IPS DF 6.9 (cell line): ENCODE data around the gene GSTCD.

ENCODE experiments used
- DNase-seq: peaks from one replicate; pipeline ENCODE4 v3.0.0-alpha.2; 2013; ENCODE audit warnings: low read depth, low spot score
- H3K27ac ChIP-seq: one replicate; pipeline ENCODE4 v1.5.1; 2013; ENCODE audit warnings: low read length, control low read depth
- H3K27me3 ChIP-seq: 2 replicates; pipeline ENCODE4 v1.6.1; 2013; ENCODE audit warnings: mild to moderate bottlenecking, low read length; ENCODE audit not compliant: control insufficient read depth, insufficient read depth
- H3K36me3 ChIP-seq: 2 replicates; pipeline ENCODE4 v1.6.1; 2013; ENCODE audit warnings: low read length; ENCODE audit not compliant: control insufficient read depth, insufficient read depth
- H3K4me1 ChIP-seq: 2 replicates; pipeline ENCODE4 v1.6.1; 2013; ENCODE audit warnings: low read length; ENCODE audit not compliant: control insufficient read depth, insufficient read depth
- H3K4me3 ChIP-seq: 2 replicates; pipeline ENCODE4 v1.5.1; 2013; ENCODE audit warnings: mild to moderate bottlenecking, low read length
- H3K9me3 ChIP-seq: 2 replicates; pipeline ENCODE4 v1.6.1; 2013; ENCODE audit warnings: low read length, inconsistent platforms; ENCODE audit not compliant: control insufficient read depth, insufficient read depth
- WGBS: extraction: QIAGEN DNeasy Blood & Tissue Kit; methylation state at CpG from one replicate; pipeline ENCODE4 v1.1.7; 2013; ENCODE audit warnings: mixed read lengths, missing lambda C conversion rate; ENCODE audit not compliant: insufficient read length, insufficient coverage; 5-methylcytosine and 5-hydroxymethylcytosine counted together

Gene GSTCD

DNA sequence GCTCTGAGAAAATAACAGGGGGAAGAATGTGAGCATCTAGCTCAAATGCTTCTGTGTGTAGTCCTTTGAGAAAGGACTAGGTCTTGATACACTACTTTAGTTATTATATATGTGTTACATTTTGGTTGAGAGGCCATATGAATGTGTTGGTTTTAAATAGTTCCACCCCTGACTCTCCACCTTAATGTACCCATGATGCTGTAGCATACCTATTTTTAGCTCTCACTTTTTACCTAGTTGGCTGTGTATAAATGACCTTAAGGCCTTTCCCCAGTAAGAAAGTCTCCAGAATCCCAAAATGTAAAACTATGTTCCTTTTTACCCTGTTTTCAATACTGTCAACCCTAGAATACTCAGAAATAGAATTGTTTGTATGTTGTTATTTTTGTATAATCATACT, 166.6 kb downstream of the GSTCD start:
- no peak overlapping the region for H3K27ac ChIP-seq

DNA sequence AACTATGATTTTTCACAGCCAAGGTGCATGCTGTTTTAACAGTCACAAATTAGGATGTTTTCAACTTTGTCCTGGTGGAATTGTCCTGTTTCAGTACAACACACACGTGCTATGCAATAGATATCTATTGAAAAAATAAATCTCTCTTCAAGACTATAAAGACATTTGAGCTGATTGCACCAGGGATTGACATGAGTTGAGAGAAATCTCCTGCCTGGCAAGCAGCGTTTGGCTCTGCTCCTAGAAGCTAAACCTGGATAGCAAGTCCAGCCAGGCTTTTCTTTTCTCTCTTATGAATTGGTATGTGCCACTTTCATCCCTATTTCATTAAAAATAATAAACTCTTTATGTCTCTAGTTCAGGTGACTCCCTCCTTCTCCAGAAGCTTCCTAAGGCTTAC, 170.1 kb downstream of the GSTCD start:
- no peaks in the 10 kb centered on the region for H3K4me1 ChIP-seq
- H3K4me3 ChIP-seq = no peak overlapping the region
- H3K36me3 ChIP-seq = no peaks in the 10 kb centered on the region
- no CpG with 5 or more reads among the region's 2 CpGs for WGBS
- H3K27me3 ChIP-seq = no peaks in the 10 kb centered on the region
- DNase-seq = no peak
- no peaks in the 10 kb centered on the region for H3K9me3 ChIP-seq
- H3K27ac ChIP-seq = no peak overlapping the region

More for the DNA sequence above, 166.6 kb downstream of the GSTCD start:
- Histone ChIP-seq H3K36me3 (no peaks in the 10 kb centered on the region), H3K27me3 (no peaks in the 10 kb centered on the region), H3K4me3 (no peak overlapping the region), H3K9me3 (no peaks in the 10 kb centered on the region), H3K4me1 (peaks cover 3% of the 10 kb centered on the region)
- DNase-seq = no peak

DNA sequence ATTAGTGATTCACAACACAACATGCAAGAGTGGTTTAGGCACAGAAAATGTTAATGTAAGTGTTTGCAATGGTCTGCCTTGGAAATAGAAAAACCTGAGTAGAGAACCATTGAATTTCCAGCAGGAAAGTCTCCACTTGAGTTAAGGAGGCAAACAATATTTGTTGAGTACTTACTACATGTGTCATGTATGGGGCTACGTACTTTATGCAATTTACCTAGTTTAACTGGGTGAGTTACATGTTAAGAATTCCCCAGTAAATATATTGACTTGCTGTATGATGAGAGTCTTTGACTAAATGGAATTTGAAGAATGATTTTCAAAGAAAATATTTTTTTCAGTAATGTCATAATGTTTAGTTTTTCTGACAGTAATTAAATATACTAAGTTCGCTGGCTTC, 178.9 kb downstream of the GSTCD start:
- DNase-seq = no peak
- H3K27ac ChIP-seq = no peak overlapping the region
- no peaks in the 10 kb centered on the region for H3K4me1 ChIP-seq
- H3K36me3 ChIP-seq = no peaks in the 10 kb centered on the region
- no peaks in the 10 kb centered on the region for H3K9me3 ChIP-seq
- no peak overlapping the region for H3K4me3 ChIP-seq
- H3K27me3 ChIP-seq = no peaks in the 10 kb centered on the region
- no CpG with 5 or more reads among the region's 2 CpGs for WGBS

DNA sequence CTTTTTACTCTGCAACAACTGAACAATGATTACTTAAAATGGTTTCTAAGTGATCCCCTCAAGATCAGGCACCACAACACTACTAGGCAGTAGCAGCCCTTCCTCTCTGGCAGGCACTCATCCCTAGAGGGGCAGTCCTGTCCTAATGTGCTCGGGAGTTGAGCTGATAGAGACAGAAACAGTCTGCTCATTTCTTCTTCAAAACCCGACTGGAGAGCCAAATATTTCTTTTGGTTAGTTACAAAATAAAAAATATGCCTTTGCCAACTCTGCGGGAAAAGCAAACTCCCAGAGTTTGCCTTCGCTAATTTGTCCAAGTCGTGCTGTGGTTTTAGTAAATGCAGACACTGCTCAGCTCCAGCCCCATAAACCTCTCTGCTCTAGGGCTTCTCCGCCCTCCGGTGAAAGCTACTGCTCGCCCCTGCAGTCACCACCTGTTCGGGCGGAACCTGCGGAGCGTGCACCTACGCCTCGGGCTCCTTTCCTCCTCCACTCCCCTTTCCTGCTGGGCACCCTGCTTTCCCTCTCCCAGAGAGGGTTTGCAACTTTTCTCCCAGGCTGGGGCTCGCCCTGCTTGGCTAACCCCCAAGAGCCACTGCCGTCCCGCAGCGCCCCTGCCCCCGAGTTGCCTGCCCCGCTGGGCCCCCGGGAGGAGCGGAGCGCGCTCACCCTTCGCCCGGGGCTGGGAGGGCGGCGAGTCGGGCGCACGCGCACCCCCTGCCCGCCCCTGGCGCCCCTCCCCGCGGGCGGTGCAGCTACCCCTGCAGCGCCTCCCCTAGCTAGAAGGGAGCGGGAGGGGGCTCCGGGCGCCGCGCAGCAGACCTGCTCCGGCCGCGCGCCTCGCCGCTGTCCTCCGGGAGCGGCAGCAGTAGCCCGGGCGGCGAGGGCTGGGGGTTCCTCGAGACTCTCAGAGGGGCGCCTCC, 186.3 kb downstream of the GSTCD start, which contains the start of gene NPNT:
Gene NPNT (plus strand): TSS at position 812 of the 923 bp plus-strand sequence. CDS start 182 bp downstream, outside the sequence.
- WGBS = no CpG with 5 or more reads among the region's 56 CpGs
- Histone ChIP-seq H3K36me3 (no peaks in the 10 kb centered on the region), H3K27ac (no peak within 1 kb of the TSS), H3K4me3 (peak within 1 kb of the TSS; percentile 75; the same call in 1 of the 2 replicates), H3K27me3 (peaks cover 26% of the 10 kb centered on the region; the same call in 1 of the 2 replicates), H3K4me1 (peaks cover 2% of the 10 kb centered on the region; the same call in 1 of the 2 replicates), H3K9me3 (no peaks in the 10 kb centered on the region)
- DNase-seq = no peak

DNA sequence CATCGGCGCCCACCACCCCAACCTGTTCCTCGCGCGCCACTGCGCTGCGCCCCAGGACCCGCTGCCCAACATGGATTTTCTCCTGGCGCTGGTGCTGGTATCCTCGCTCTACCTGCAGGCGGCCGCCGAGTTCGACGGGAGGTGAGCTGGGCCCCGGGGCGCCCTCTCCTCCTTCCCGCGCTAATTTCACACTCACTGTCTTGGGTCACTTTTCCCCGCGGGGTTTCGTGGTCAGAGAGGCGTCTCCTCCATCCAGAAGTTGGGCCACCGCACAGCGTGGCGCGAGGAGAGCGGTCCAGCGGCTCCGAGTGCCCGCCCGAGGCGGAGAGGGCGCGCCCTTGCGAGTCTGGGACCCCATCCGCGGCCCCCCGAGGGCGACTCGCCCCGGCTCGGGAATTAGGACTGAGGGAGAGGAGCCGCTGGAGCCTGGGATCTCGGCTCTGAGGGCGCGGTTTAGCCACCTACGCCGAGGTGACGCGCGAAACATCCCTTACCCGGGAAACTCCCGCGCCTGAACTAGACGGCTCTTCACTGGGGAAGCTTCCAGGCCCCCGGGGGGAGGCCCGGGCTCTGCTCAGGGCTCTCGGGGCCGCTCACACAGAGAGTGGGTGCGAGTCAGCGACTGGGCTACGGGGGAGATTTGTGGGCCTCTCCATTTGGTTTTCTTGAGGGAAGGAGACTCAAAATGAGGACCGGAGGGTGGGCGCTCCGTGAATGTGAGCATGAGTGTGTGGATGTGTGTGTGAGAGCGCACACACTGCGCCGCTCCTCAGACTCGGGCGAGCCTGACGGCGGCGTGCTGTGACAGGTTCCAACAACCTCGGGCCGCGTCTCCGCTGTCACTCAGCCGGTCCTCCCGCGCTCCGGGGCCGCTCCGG, 187.2 kb downstream of the GSTCD start:
- Histone ChIP-seq H3K4me1 (peaks cover 2% of the 10 kb centered on the region; the same call in 1 of the 2 replicates), H3K4me3 (peak overlapping the region; percentile 75; the same call in 1 of the 2 replicates), H3K27me3 (peaks cover 26% of the 10 kb centered on the region; the same call in 1 of the 2 replicates), H3K27ac (no peak overlapping the region), H3K36me3 (no peaks in the 10 kb centered on the region), H3K9me3 (no peaks in the 10 kb centered on the region)
- WGBS = no CpG with 5 or more reads among the region's 84 CpGs
- DNase-seq = no peak

DNA sequence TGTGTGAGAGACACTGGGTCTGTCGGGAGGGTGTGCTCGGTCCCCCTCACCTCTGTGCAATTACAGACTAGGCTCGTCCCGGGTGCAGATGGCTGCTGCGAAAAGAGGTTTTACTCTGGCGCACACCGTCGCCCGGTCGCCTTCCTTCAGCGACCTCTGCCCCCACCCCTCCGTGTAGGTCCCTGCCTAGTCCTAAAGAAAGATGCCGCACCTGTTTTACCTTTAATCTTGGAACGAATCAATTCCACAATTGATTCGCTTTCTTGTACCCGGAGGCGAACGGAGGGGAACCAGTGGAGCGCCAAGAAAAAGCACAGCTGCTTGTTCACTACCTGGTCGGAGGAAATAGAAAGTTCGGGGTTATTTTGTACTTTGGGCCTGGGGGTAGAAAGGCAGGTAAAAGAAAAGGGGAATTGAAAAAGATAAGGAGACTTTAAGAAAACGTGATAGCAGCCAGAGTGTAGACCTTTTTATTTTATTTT, 187.9 kb downstream of the GSTCD start:
- H3K27ac ChIP-seq = no peak overlapping the region
- WGBS = no CpG with 5 or more reads among the region's 22 CpGs
- peaks cover 2% of the 10 kb centered on the region; the same call in 1 of the 2 replicates for H3K4me1 ChIP-seq
- no peaks in the 10 kb centered on the region for H3K9me3 ChIP-seq
- H3K4me3 ChIP-seq = peak overlapping the region; percentile 75; the same call in 1 of the 2 replicates
- no peak for DNase-seq
- no peaks in the 10 kb centered on the region for H3K36me3 ChIP-seq
- peaks cover 26% of the 10 kb centered on the region; the same call in 1 of the 2 replicates for H3K27me3 ChIP-seq
